OCI-LY7 (cell line): ENCODE measurements around the gene WDR43. TPM values are rescaled to one million over a fixed set of nuclear protein-coding genes. Genes with fewer than 3 reads are reported as not detected.

ENCODE experiments used
- BruUV-seq: library from RNA; stranded (reverse); fragments of 400-500 nt; replicated peaks from 2 replicates; lab custom pipeline; 2021; lab: Mats Ljungman, UMichigan
- CTCF ChIA-PET: fragments of 300-600 bp; sonication (Branson Sonifier 250); formaldehyde crosslinking; loops from one replicate; lab custom pipeline; 2022; ENCODE audit warnings: antibody characterized with exemption; ENCODE audit not compliant: unreplicated experiment; lab: Charles Lee
- POLR2A ChIA-PET: fragments of 300-600 bp; sonication (Branson Sonifier 250); formaldehyde crosslinking; loops from one replicate; lab custom pipeline; 2022; ENCODE audit warnings: antibody characterized with exemption; lab: Charles Lee
- DNase-seq: peaks from one replicate; pipeline ENCODE4 v3.0.0-alpha.2; 2015; ENCODE audit warnings: low spot score
- H2AFZ ChIP-seq: fragments of 200-600 bp; sonication (generic), shearing (Covaris generic); 2 replicates; pipeline ENCODE4 v1.6.1; 2014; ENCODE audit warnings: mild to moderate bottlenecking, antibody characterized with exemption, low read length, moderate library complexity
- H3K27ac ChIP-seq: fragments of 200-600 bp; sonication (generic); 2 replicates; pipeline ENCODE4 v1.5.1; 2014; ENCODE audit warnings: mixed run types, low read depth, mild to moderate bottlenecking, moderate library complexity, low read length, inconsistent platforms; ENCODE audit not compliant: poor library complexity, severe bottlenecking
- H3K36me3 ChIP-seq: fragments of 200-600 bp; sonication (generic); 2 replicates; pipeline ENCODE4 v1.6.1; 2014; ENCODE audit warnings: mild to moderate bottlenecking, antibody characterized with exemption, low read length, moderate library complexity, mixed read lengths; ENCODE audit not compliant: insufficient read depth
- H3K4me1 ChIP-seq: fragments of 200-600 bp; sonication (generic); 2 replicates; pipeline ENCODE4 v1.5.1; 2014; ENCODE audit warnings: mild to moderate bottlenecking, low read length; ENCODE audit not compliant: insufficient read depth, poor library complexity, severe bottlenecking
- H3K4me2 ChIP-seq: fragments of 200-600 bp; sonication (generic); 2 replicates; pipeline ENCODE4 v1.6.1; 2014; ENCODE audit warnings: mild to moderate bottlenecking, low read length
- H3K4me3 ChIP-seq: fragments of 200-600 bp; sonication (generic); 2 replicates; pipeline ENCODE4 v1.5.1; 2014; ENCODE audit warnings: mild to moderate bottlenecking, low read depth, low read length; ENCODE audit not compliant: poor library complexity, severe bottlenecking
- H3K79me2 ChIP-seq: fragments of 200-600 bp; sonication (generic); 2 replicates; pipeline ENCODE4 v1.6.1; 2016; ENCODE audit warnings: low read depth, mild to moderate bottlenecking, low read length, moderate library complexity, mixed read lengths; ENCODE audit not compliant: insufficient read depth
- H3K9me2 ChIP-seq: fragments of 200-600 bp; sonication (generic); 2 replicates; pipeline ENCODE4 v1.6.1; 2016; ENCODE audit warnings: mild to moderate bottlenecking, low read length, mixed read lengths; ENCODE audit not compliant: insufficient read depth
- H3K9me3 ChIP-seq: fragments of 200-600 bp; sonication (generic); 2 replicates; pipeline ENCODE4 v1.6.1; 2014; ENCODE audit warnings: mild to moderate bottlenecking, mixed run types, low read length, mixed read lengths
- H4K20me1 ChIP-seq: fragments of 200-600 bp; sonication (generic); 2 replicates; pipeline ENCODE4 v1.6.1; 2014; ENCODE audit warnings: mild to moderate bottlenecking, antibody characterized with exemption, low read length, moderate library complexity, mixed read lengths; ENCODE audit not compliant: insufficient read depth
- EZH2phosphoT487 ChIP-seq: fragments of 200-600 bp; sonication (generic); IDR thresholded peaks from 2 replicates; pipeline ENCODE4 v1.6.1; 2018; ENCODE audit warnings: low read depth, borderline replicate concordance, mild to moderate bottlenecking, mixed run types, antibody characterized with exemption, low read length, moderate library complexity, mixed read lengths
- intact Hi-C: fragments of 100-400 bp; cut with micrococcal nuclease; formaldehyde crosslinking; loops from one replicate; pipeline ENCODE4 v1.10.0; 2022; ENCODE audit not compliant: unreplicated experiment
- total RNA-seq, 2 experiments: library from RNA; depleted of rRNA in 1 of 2; stranded (reverse); fragments of >200 nt in 1 of 2; shearing (Covaris generic) in 1 of 2; gene quantifications; 2 replicates each; pipeline ENCODE4 v1.2.3, GENCODE V29; 2014 to 2022
- TF ChIP-seq, protein P1 (sequence below): fragments of 200-600 bp; sonication (generic); conservative IDR thresholded peaks from 2 replicates; pipeline ENCODE4 v1.5.1; 2014; ENCODE audit warnings: mild to moderate bottlenecking, antibody characterized with exemption, low read length, moderate library complexity, mixed read lengths

WDR43 gene
- total RNA-seq, 2 experiments from 2014 or later = 78.8 to 111 TPM

DNA sequence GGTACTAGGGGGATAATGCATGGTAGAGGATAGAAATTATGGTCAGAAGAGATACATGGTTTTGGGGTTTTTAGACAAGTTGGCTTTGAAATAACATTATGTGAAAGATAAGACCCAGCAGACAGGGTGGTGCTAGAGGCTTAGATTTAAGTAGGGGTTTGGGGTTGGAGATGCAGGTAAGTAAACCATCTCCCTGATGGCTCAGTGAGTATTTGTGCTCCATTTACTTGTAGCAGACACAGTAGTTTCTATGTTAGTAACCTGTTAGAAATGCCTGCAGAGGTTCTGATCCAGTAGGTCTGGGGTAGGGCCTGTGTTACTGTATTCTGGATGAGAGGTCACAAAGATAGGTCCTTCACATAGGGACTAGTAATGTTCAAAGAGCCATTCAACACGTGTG is 13.7 kb downstream of the WDR43 start:
- Histone ChIP-seq H3K4me2 (no peak overlapping the region), H3K9me3 (no peaks in the 10 kb centered on the region), H4K20me1 (peaks cover 36% of the 10 kb centered on the region), H3K4me1 (no peaks in the 10 kb centered on the region), H3K27ac (no peak overlapping the region), H3K79me2 (peaks cover 85% of the 10 kb centered on the region), H3K36me3 (peaks cover 99% of the 10 kb centered on the region), H3K9me2 (no peaks in the 10 kb centered on the region), H2AFZ (no peak overlapping the region), H3K4me3 (no peak overlapping the region)
- no peak for TF ChIP-seq EZH2phosphoT487
- TF ChIP-seq, protein P1, sequence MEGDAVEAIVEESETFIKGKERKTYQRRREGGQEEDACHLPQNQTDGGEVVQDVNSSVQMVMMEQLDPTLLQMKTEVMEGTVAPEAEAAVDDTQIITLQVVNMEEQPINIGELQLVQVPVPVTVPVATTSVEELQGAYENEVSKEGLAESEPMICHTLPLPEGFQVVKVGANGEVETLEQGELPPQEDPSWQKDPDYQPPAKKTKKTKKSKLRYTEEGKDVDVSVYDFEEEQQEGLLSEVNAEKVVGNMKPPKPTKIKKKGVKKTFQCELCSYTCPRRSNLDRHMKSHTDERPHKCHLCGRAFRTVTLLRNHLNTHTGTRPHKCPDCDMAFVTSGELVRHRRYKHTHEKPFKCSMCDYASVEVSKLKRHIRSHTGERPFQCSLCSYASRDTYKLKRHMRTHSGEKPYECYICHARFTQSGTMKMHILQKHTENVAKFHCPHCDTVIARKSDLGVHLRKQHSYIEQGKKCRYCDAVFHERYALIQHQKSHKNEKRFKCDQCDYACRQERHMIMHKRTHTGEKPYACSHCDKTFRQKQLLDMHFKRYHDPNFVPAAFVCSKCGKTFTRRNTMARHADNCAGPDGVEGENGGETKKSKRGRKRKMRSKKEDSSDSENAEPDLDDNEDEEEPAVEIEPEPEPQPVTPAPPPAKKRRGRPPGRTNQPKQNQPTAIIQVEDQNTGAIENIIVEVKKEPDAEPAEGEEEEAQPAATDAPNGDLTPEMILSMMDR = no peak
- intact Hi-C loops = no loop called here
- BruUV-seq = no TSS peak
- ChIA-PET CTCF (no interaction called here), POLR2A (no interaction called here)
- DNase-seq = no peak

DNA sequence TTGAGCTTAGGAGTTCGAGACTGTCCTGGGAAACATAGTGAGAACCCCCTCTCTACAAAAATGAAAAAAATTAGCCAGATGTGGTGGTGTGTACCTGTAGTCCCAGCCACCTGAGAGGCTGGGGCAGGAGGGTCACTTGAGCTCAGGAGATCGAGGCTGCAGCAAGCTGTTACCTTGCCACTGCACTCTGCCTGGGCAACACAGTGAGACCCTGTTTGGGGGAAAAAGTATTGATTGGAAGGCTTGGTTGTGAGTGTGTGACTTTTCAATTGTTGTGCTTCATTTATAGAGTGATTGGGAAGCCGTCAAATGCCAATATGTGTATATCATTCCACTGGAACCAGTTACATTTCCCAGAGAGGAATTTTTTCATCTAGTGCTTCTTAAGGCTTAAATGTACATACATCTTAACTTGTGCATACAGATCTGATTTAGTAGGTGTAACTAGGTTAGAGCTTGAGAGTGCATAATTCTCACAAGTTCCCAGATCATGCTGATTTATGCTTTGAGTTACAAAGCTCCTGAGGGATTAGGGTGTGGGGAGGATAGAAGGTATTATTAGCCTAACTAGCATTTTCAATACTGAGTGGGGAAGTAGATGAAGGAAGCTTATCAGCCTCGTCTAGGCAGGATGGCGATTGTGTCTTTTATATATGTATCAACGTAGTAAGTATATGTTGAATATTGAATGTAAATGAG is 15.3 kb downstream of the WDR43 start:
- Histone ChIP-seq H3K4me3 (no peak overlapping the region), H3K4me2 (no peak overlapping the region), H3K36me3 (peaks cover 99% of the 10 kb centered on the region), H3K9me3 (no peaks in the 10 kb centered on the region), H2AFZ (no peak overlapping the region), H3K27ac (no peak overlapping the region), H4K20me1 (peaks cover 27% of the 10 kb centered on the region), H3K9me2 (no peaks in the 10 kb centered on the region), H3K79me2 (peaks cover 83% of the 10 kb centered on the region), H3K4me1 (no peaks in the 10 kb centered on the region)
- TF ChIP-seq EZH2phosphoT487 = no peak
- TF ChIP-seq, protein P1 = no peak
- ChIA-PET POLR2A (interaction anchor here (0.7 to 1.9 kb wide), 4 partner anchors 13 to 23 kb away, joined by 3 to 10 read pairs (median 4); no protein-coding TSS in a partner anchor), CTCF (no interaction called here)
- intact Hi-C loops = no loop called here
- no TSS peak for BruUV-seq
- DNase-seq = no peak

DNA sequence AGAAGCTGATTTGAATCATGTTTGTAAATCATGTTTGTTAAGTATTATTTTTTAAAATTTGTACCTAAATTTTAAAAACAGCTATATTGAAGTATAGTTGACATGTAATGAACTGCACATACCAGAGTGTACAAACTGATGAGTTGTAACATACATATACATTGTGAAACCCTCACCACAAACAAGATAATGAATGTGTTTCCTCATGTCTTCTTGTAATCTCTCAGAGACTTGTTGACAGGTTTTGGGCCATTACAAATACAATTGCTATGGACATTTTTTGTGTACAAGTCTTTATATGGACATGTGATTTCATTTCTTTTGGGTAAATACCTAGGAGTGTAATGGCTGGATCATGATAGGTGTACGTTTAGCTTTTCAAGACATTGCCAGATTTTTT is 21.5 kb downstream of the WDR43 start:
- Histone ChIP-seq H3K4me2 (no peak overlapping the region), H3K36me3 (peaks cover 92% of the 10 kb centered on the region), H3K4me1 (no peaks in the 10 kb centered on the region), H3K79me2 (peaks cover 73% of the 10 kb centered on the region), H4K20me1 (peaks cover 4% of the 10 kb centered on the region; the same call in 1 of the 2 replicates), H3K9me3 (no peaks in the 10 kb centered on the region), H3K9me2 (no peaks in the 10 kb centered on the region), H3K27ac (no peak overlapping the region), H2AFZ (no peak overlapping the region), H3K4me3 (no peak overlapping the region)
- TF ChIP-seq, protein P1 = no peak
- TF ChIP-seq EZH2phosphoT487 = no peak
- ChIA-PET POLR2A (interaction anchor here (0.6 kb wide), 1 partner anchor 113 kb away, joined by 3 read pairs; no protein-coding TSS in a partner anchor), CTCF (no interaction called here)
- intact Hi-C loops = no loop called here
- DNase-seq = no peak
- BruUV-seq = no TSS peak
